CD4-positive, alpha-beta memory T cell (primary cell): Measurements from ENCODE around the gene SASH3. TPM values are rescaled to one million over a fixed set of nuclear protein-coding genes. Genes with fewer than 3 reads are reported as not detected.

ENCODE experiments used
- CTCF ChIA-PET: fragments of 350-600 bp; sonication (Branson Sonifier 250); formaldehyde crosslinking; loops from one replicate; lab custom pipeline; 2021; ENCODE audit warnings: inconsistent platforms; ENCODE audit not compliant: partially characterized antibody; lab: Charles Lee
- POLR2A ChIA-PET: fragments of 350-600 bp; sonication (Branson Sonifier 250); formaldehyde crosslinking; loops from one replicate; lab custom pipeline; 2021; ENCODE audit not compliant: partially characterized antibody; lab: Charles Lee
- DNase-seq, 5 donors: peaks; one replicate each; pipeline versions ENCODE4 v3.0.0 to v3.0.0-alpha.2; 2020 to 2022; ENCODE audit warnings: mixed read lengths in 1 of 5
- H3K27ac ChIP-seq: one replicate; pipeline ENCODE4 v1.7.0; 2013; ENCODE audit warnings: low read depth, low read length
- H3K27me3 ChIP-seq: 2 replicates; pipeline ENCODE4 v1.7.0; 2013; ENCODE audit warnings: mild to moderate bottlenecking, low read length, moderate library complexity; ENCODE audit not compliant: insufficient read depth
- H3K36me3 ChIP-seq: 2 replicates; pipeline ENCODE4 v1.7.0; 2013; ENCODE audit warnings: mild to moderate bottlenecking, low read length, moderate library complexity; ENCODE audit not compliant: insufficient read depth
- H3K4me1 ChIP-seq: 2 replicates; pipeline ENCODE4 v1.7.0; 2013; ENCODE audit warnings: mild to moderate bottlenecking, low read length, moderate library complexity; ENCODE audit not compliant: insufficient read depth
- H3K4me3 ChIP-seq, 2 donors: one replicate each; pipeline ENCODE4 v1.7.0; 2013; ENCODE audit warnings: low read length in 2 of 2, mild to moderate bottlenecking in 1 of 2
- H3K9me3 ChIP-seq, 2 donors: one replicate each; pipeline ENCODE4 v1.7.0; 2013; ENCODE audit warnings: low read length in 2 of 2, control low read depth in 1 of 2; ENCODE audit not compliant: control insufficient read depth in 1 of 2
- H3K27ac Mint-ChIP-seq, 7 donors: one replicate each; pipeline ENCODE4 v1.8.0; 2020 to 2021; ENCODE audit warnings: mixed read lengths in 7 of 7, mild to moderate bottlenecking in 6 of 7, inconsistent platforms in 3 of 7, moderate library complexity in 3 of 7
- H3K27me3 Mint-ChIP-seq, 2 donors: one replicate each; pipeline ENCODE4 v1.8.0; 2020 to 2021; ENCODE audit warnings: mixed read lengths in 2 of 2
- H3K36me3 Mint-ChIP-seq, 2 donors: one replicate each; pipeline ENCODE4 v1.8.0; 2020 to 2021; ENCODE audit warnings: mixed read lengths in 2 of 2, inconsistent platforms in 1 of 2, mild to moderate bottlenecking in 1 of 2
- H3K4me1 Mint-ChIP-seq, 4 donors: one replicate each; pipeline ENCODE4 v1.8.0; 2020 to 2021; ENCODE audit warnings: mixed read lengths in 4 of 4, mild to moderate bottlenecking in 1 of 4
- H3K4me3 Mint-ChIP-seq, 8 donors: one replicate each; pipeline ENCODE4 v1.8.0; 2020 to 2021; ENCODE audit warnings: mixed read lengths in 8 of 8, mild to moderate bottlenecking in 7 of 8, moderate library complexity in 6 of 8, inconsistent platforms in 3 of 8
- H3K9me3 Mint-ChIP-seq, 8 donors: one replicate each; pipeline ENCODE4 v1.8.0; 2020 to 2021; ENCODE audit warnings: mixed read lengths in 8 of 8, mild to moderate bottlenecking in 5 of 8, inconsistent platforms in 3 of 8, moderate library complexity in 1 of 8
- intact Hi-C: fragments of 100-400 bp; cut with micrococcal nuclease; formaldehyde crosslinking; loops from one replicate; pipeline ENCODE4 v1.15.1; 2023
- polyA plus RNA-seq, 2 donors: library from polyadenylated mRNA; unstranded; fragments of 300-500 nt; fragmentation: Illumina TruSeq; gene quantifications; one replicate each; pipeline ENCODE4 v1.2.3, GENCODE V29; 2021
- total RNA-seq, 2 experiments: library from RNA; stranded (reverse); gene quantifications; one replicate each; pipeline ENCODE4 v1.2.3, GENCODE V29; 2021

Gene SASH3
- total and polyA plus RNA-seq, 4 experiments from 2014 or later = 83.3 to 211 (median 150) TPM

- intact Hi-C loops = no loop called here
- H3K4me3 ChIP-seq = no peak overlapping the region
- no peak overlapping the region for H3K4me3 Mint-ChIP-seq
- no peak overlapping the region for H3K27ac Mint-ChIP-seq
- H3K4me1 Mint-ChIP-seq = peaks cover 32 to 64% (median 48%) of the 10 kb centered on the region in 4 donors
- ChIA-PET CTCF (interaction anchor here (0.7 to 1.7 kb wide), 4 partner anchors 9 to 62 kb away, joined by 3 to 4 read pairs (median 3); no protein-coding TSS in a partner anchor), POLR2A (interaction anchor here (35.3 kb wide), 1 partner anchor 22 kb away, joined by 1390 read pairs; the partner anchor contains the start of gene SASH3)
- DNase-seq = no peak
- H3K36me3 Mint-ChIP-seq = no peaks in the 10 kb centered on the region
- H3K9me3 Mint-ChIP-seq = peaks cover 0 to 4% (median 0%) of the 10 kb centered on the region in 8 donors
- H3K27me3 Mint-ChIP-seq = no peaks in the 10 kb centered on the region
- H3K9me3 ChIP-seq = no peaks in the 10 kb centered on the region
- no peak overlapping the region for H3K27ac ChIP-seq
- H3K4me1 ChIP-seq = peaks cover 66% of the 10 kb centered on the region
- no peaks in the 10 kb centered on the region for H3K27me3 ChIP-seq
- no peaks in the 10 kb centered on the region for H3K36me3 ChIP-seq
Observed at GRCh38 chrX:129763666-129764065, 16.1 kb upstream of the SASH3 start.

GRCh38 chrX:129768186-129768585, 11.6 kb upstream of the SASH3 start:
- no peak overlapping the region for H3K27ac ChIP-seq
- intact Hi-C loops = loop anchor here (2.0 kb wide), 1 partner anchor 15 kb away; no protein-coding TSS in a partner anchor
- H3K36me3 ChIP-seq = no peaks in the 10 kb centered on the region
- no peak overlapping the region for H3K4me3 ChIP-seq
- Mint-ChIP-seq H3K27ac (peak overlapping the region in 6 of 7 donors; percentile 77 to 91 (median 90)), H3K4me1 (peaks cover 35 to 66% (median 48%) of the 10 kb centered on the region in 4 donors), H3K9me3 (peaks cover 0 to 4% (median 0%) of the 10 kb centered on the region in 8 donors), H3K36me3 (no peaks in the 10 kb centered on the region), H3K27me3 (no peaks in the 10 kb centered on the region), H3K4me3 (peak overlapping the region in 5 of 8 donors; percentile 10 to 81 (median 61))
- peaks cover 68% of the 10 kb centered on the region for H3K4me1 ChIP-seq
- no peaks in the 10 kb centered on the region for H3K27me3 ChIP-seq
- POLR2A ChIA-PET = interaction anchor here (0.7 to 39.3 kb wide), 5 partner anchors 0 to 114 kb away, joined by 3 to 1390 read pairs (median 4); partner anchors contain the start of genes APLN and SASH3
- DNase-seq = no peak
- no peaks in the 10 kb centered on the region for H3K9me3 ChIP-seq
- CTCF ChIA-PET = interaction anchor here (0.8 to 3.9 kb wide), 7 partner anchors 8 to 55 kb away, joined by 3 to 13 read pairs (median 5); partner anchors contain the start of gene SASH3

GRCh38 chrX:129768586-129769466, 10.9 kb upstream of the SASH3 start:
- peaks cover 74% of the 10 kb centered on the region for H3K4me1 ChIP-seq

GRCh38 chrX:129769467-129770154, 10.1 kb upstream of the SASH3 start:
- Mint-ChIP-seq H3K9me3 (peaks cover 0 to 4% (median 0%) of the 10 kb centered on the region in 8 donors), H3K4me1 (peaks cover 42 to 80% (median 58%) of the 10 kb centered on the region in 4 donors), H3K36me3 (no peaks in the 10 kb centered on the region), H3K27ac (peak overlapping the region; percentile 77 to 91 (median 90)), H3K4me3 (peak overlapping the region; percentile 50 to 81 (median 70)), H3K27me3 (no peaks in the 10 kb centered on the region)
- H3K4me1 ChIP-seq = peaks cover 82% of the 10 kb centered on the region
- H3K36me3 ChIP-seq = no peaks in the 10 kb centered on the region
- intact Hi-C loops = loop anchor here (1.0 to 2.0 kb wide), 3 partner anchors 8 to 13 kb away; no protein-coding TSS in a partner anchor
- POLR2A ChIA-PET = interaction anchor here (0.8 to 39.3 kb wide), 6 partner anchors 1 to 115 kb away, joined by 3 to 1390 read pairs (median 4); partner anchors contain the start of genes APLN and SASH3
- peak overlapping the region; percentile 38 for H3K27ac ChIP-seq
- DNase-seq = peak; percentile 75 to 91 (median 83)
- no peaks in the 10 kb centered on the region for H3K9me3 ChIP-seq
- no peak overlapping the region for H3K4me3 ChIP-seq
- H3K27me3 ChIP-seq = no peaks in the 10 kb centered on the region
- CTCF ChIA-PET = interaction anchor here (0.7 to 4.1 kb wide), 10 partner anchors 10 to 54 kb away, joined by 3 to 30 read pairs (median 4); partner anchors contain the start of gene SASH3

More at GRCh38 chrX:129768586-129769466, 10.9 kb upstream of the SASH3 start:
- Histone ChIP-seq H3K27me3 (no peaks in the 10 kb centered on the region), H3K9me3 (no peaks in the 10 kb centered on the region), H3K27ac (peak overlapping the region; percentile 38), H3K36me3 (no peaks in the 10 kb centered on the region), H3K4me3 (no peak overlapping the region)
- H3K27ac Mint-ChIP-seq = peak overlapping the region; percentile 77 to 91 (median 90)
- H3K27me3 Mint-ChIP-seq = no peaks in the 10 kb centered on the region
- DNase-seq = no peak
- peaks cover 0 to 4% (median 0%) of the 10 kb centered on the region in 8 donors for H3K9me3 Mint-ChIP-seq
- intact Hi-C loops = loop anchor here (1.0 to 2.0 kb wide), 3 partner anchors 8 to 14 kb away; no protein-coding TSS in a partner anchor
- no peaks in the 10 kb centered on the region for H3K36me3 Mint-ChIP-seq
- ChIA-PET POLR2A (interaction anchor here (0.8 to 39.3 kb wide), 6 partner anchors 0 to 114 kb away, joined by 3 to 1390 read pairs (median 4); partner anchors contain the start of genes APLN and SASH3), CTCF (interaction anchor here (0.6 to 3.9 kb wide), 12 partner anchors 9 to 55 kb away, joined by 3 to 13 read pairs (median 4); partner anchors contain the start of gene SASH3)
- H3K4me1 Mint-ChIP-seq = peaks cover 37 to 72% (median 52%) of the 10 kb centered on the region in 4 donors
- H3K4me3 Mint-ChIP-seq = peak overlapping the region; percentile 50 to 81 (median 70)

- ChIA-PET CTCF (interaction anchor here (1.3 to 4.1 kb wide), 6 partner anchors 10 to 52 kb away, joined by 3 to 30 read pairs (median 8); partner anchors contain the start of gene SASH3), POLR2A (interaction anchor here (1.2 to 39.3 kb wide), 3 partner anchors 3 to 45 kb away, joined by 4 to 1390 read pairs (median 1390); partner anchors contain the start of gene SASH3)
- H3K36me3 ChIP-seq = no peaks in the 10 kb centered on the region
- H3K4me3 ChIP-seq = no peak overlapping the region
- no peaks in the 10 kb centered on the region for H3K9me3 ChIP-seq
- Mint-ChIP-seq H3K36me3 (no peaks in the 10 kb centered on the region), H3K4me1 (peaks cover 44 to 92% (median 67%) of the 10 kb centered on the region in 4 donors), H3K4me3 (peak overlapping the region in 7 of 8 donors; percentile 11 to 72 (median 53)), H3K9me3 (peaks cover 0 to 4% (median 0%) of the 10 kb centered on the region in 8 donors), H3K27me3 (no peaks in the 10 kb centered on the region), H3K27ac (peak overlapping the region; percentile 86 to 95 (median 93))
- peaks cover 93% of the 10 kb centered on the region for H3K4me1 ChIP-seq
- H3K27me3 ChIP-seq = no peaks in the 10 kb centered on the region
- peak overlapping the region; percentile 42 for H3K27ac ChIP-seq
- intact Hi-C loops = no loop called here
- DNase-seq = peak in 4 of 5 donors; percentile 50 to 62 (median 58)
Observed at GRCh38 chrX:129771266-129771995, 8.3 kb upstream of the SASH3 start.
